Measurements from ENCODE around the gene ALPK3.

DNA sequence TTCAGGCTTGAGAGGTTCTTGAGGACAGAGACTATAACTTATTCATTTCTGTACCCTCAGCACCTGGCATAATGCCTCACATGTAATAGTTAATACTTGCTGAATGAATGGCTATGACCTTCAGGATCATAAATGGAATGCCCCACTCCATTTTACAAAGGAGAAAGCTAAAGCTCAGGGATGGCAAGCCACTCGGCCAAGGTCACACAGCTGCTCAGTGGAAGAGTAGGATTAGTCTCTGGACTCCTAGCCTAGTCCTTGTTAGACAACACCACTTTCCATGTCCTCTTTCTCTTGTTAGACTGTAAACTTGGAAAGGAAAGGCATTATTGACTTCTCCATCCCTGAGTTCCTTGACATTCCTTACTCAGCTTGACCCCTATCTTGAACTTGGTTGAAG lies 3.2 kb upstream of the ALPK3 start:
- TF ChIP-seq, protein P1, sequence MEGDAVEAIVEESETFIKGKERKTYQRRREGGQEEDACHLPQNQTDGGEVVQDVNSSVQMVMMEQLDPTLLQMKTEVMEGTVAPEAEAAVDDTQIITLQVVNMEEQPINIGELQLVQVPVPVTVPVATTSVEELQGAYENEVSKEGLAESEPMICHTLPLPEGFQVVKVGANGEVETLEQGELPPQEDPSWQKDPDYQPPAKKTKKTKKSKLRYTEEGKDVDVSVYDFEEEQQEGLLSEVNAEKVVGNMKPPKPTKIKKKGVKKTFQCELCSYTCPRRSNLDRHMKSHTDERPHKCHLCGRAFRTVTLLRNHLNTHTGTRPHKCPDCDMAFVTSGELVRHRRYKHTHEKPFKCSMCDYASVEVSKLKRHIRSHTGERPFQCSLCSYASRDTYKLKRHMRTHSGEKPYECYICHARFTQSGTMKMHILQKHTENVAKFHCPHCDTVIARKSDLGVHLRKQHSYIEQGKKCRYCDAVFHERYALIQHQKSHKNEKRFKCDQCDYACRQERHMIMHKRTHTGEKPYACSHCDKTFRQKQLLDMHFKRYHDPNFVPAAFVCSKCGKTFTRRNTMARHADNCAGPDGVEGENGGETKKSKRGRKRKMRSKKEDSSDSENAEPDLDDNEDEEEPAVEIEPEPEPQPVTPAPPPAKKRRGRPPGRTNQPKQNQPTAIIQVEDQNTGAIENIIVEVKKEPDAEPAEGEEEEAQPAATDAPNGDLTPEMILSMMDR (IDR thresholded peaks at IDR 0.05): no peak
- TF ChIP-seq POLR2A (IDR thresholded peaks at IDR 0.05): no peak
